ENCODE data around the gene DPP9.

- TF ChIP-seq POLR2A (IDR thresholded peaks at IDR 0.05; ENCODE audit: insufficient read depth in 1 of 2, low read depth in 2 of 2, low read length in 2 of 2) (no peak), ZFP36 (IDR thresholded peaks at IDR 0.05; ENCODE audit: borderline replicate concordance, low read depth, low read length, partially characterized antibody) (no peak), RARG (CRISPR knock-in tag; IDR thresholded peaks at IDR 0.05; ENCODE audit: low read depth) (no peak), ZNF614 (CRISPR knock-in tag; IDR thresholded peaks at IDR 0.05; ENCODE audit: borderline replicate concordance) (no peak), EHMT2 (IDR thresholded peaks at IDR 0.05; ENCODE audit: borderline replicate concordance, low read depth, low read length) (no peak), EP300 (IDR thresholded peaks at IDR 0.05; ENCODE audit: low read depth in 2 of 2, low read length in 2 of 2) (no peak), EP300 (CRISPR knock-in tag; IDR thresholded peaks at IDR 0.05; ENCODE audit: borderline replicate concordance) (no peak), CTCF (CRISPR knock-in tag; IDR thresholded peaks at IDR 0.05) (peak; percentile 43), CEBPZ (IDR thresholded peaks at IDR 0.05; ENCODE audit: low read length) (no peak)
Measured at GRCh38 chr19:4690361-4690760, 33.3 kb downstream of the DPP9 start.
